Right atrium auricular region (tissue), 2 donors: ENCODE data around the gene LURAP1L. TPM values are rescaled to one million over a fixed set of nuclear protein-coding genes. Genes with fewer than 3 reads are reported as not detected.

Experiments used
- DNase-seq: peaks from one replicate; pipeline ENCODE4 v3.0.0-alpha.2; 2019; ENCODE audit warnings: low spot score
- H3K27ac ChIP-seq, 2 donors: fragments of 200-600 bp; sonication (generic); 1 replicate in 1 of 2; 2 replicates in 1 of 2; pipeline ENCODE4 v1.5.1; 2016 to 2019
- H3K27me3 ChIP-seq, 2 donors: fragments of 200-600 bp; sonication (generic); one replicate each; pipeline versions ENCODE4 v1.5.1 to v1.6.0; 2017 to 2019
- H3K36me3 ChIP-seq: fragments of 200-600 bp; sonication (generic); one replicate; pipeline ENCODE4 v1.5.1; 2016
- H3K4me1 ChIP-seq, 2 donors: fragments of 200-600 bp; sonication (generic); one replicate each; pipeline versions ENCODE4 v1.5.1 to v1.6.0; 2017 to 2019
- H3K4me3 ChIP-seq, 2 donors: fragments of 200-600 bp; sonication (generic); 1 replicate in 1 of 2; 2 replicates in 1 of 2; pipeline ENCODE4 v1.5.1; 2017 to 2019; ENCODE audit warnings: mild to moderate bottlenecking in 1 of 2, moderate library complexity in 1 of 2
- H3K9me3 ChIP-seq, 2 donors: fragments of 200-600 bp; sonication (generic); one replicate each; pipeline ENCODE4 v1.5.1; 2019
- CTCF ChIP-seq, 2 donors: fragments of 200-600 bp; sonication (generic); IDR thresholded peaks; one replicate each; pipeline ENCODE4 v1.5.1; 2019; ENCODE audit warnings: antibody characterized with exemption in 2 of 2
- total RNA-seq, 2 donors: library from RNA; depleted of rRNA; stranded (reverse); fragments of >200 nt; gene quantifications; one replicate each; pipeline ENCODE4 v1.1.0, GENCODE V29; 2016

Gene LURAP1L
- total RNA-seq, 2 donors from 2014 or later: 2.7 to 2.8 TPM

- Histone ChIP-seq H3K27ac (no peak overlapping the region), H3K36me3 (no peaks in the 10 kb centered on the region), H3K4me1 (no peaks in the 10 kb centered on the region), H3K27me3 (no peaks in the 10 kb centered on the region), H3K4me3 (no peak overlapping the region), H3K9me3 (no peaks in the 10 kb centered on the region)
- TF ChIP-seq CTCF (IDR thresholded peaks at IDR 0.05): no peak
- DNase-seq: no peak
Measured at GRCh38 chr9:12770261-12770660, 4.6 kb upstream of the LURAP1L start.

- Histone ChIP-seq H3K4me3 (no peak overlapping the region), H3K36me3 (no peaks in the 10 kb centered on the region), H3K9me3 (no peaks in the 10 kb centered on the region), H3K4me1 (no peaks in the 10 kb centered on the region), H3K27ac (no peak overlapping the region), H3K27me3 (no peaks in the 10 kb centered on the region)
- no peak for TF ChIP-seq CTCF (IDR thresholded peaks at IDR 0.05)
- no peak for DNase-seq
Measured at GRCh38 chr9:12771891-12772290, 2.9 kb upstream of the LURAP1L start.

GRCh38 chr9:12773562-12773961 lies 1.3 kb upstream of the LURAP1L start:
- H3K9me3 ChIP-seq: no peaks in the 10 kb centered on the region
- H3K27me3 ChIP-seq: no peaks in the 10 kb centered on the region
- no peaks in the 10 kb centered on the region for H3K36me3 ChIP-seq
- H3K4me1 ChIP-seq: no peaks in the 10 kb centered on the region
- H3K27ac ChIP-seq: no peak overlapping the region
- TF ChIP-seq CTCF (IDR thresholded peaks at IDR 0.05): no peak
- no peak overlapping the region for H3K4me3 ChIP-seq
- no peak for DNase-seq

GRCh38 chr9:12775679-12776512 lies 1.1 kb downstream of the LURAP1L start:
- Histone ChIP-seq H3K36me3 (no peaks in the 10 kb centered on the region), H3K4me3 (peak overlapping the region; percentile 75 to 79), H3K27me3 (no peaks in the 10 kb centered on the region), H3K27ac (peak overlapping the region; percentile 84 to 90), H3K9me3 (no peaks in the 10 kb centered on the region), H3K4me1 (no peaks in the 10 kb centered on the region)
- TF ChIP-seq CTCF (IDR thresholded peaks at IDR 0.05): peak in 1 of 2 donors; percentile 63
- peak; percentile 87 for DNase-seq

- Histone ChIP-seq H3K9me3 (no peaks in the 10 kb centered on the region), H3K27me3 (no peaks in the 10 kb centered on the region), H3K36me3 (no peaks in the 10 kb centered on the region), H3K4me3 (peak overlapping the region; percentile 75 to 79), H3K4me1 (no peaks in the 10 kb centered on the region), H3K27ac (peak overlapping the region; percentile 84 to 90)
- no peak for TF ChIP-seq CTCF (IDR thresholded peaks at IDR 0.05)
- no peak for DNase-seq
Measured at GRCh38 chr9:12776513-12777055, 1.8 kb downstream of the LURAP1L start.
